ENCODE data around the gene ZNF618.

GRCh38 chr9:113901221-113901688, 25.1 kb downstream of the ZNF618 start:
- no peak for TF ChIP-seq CTCF (IDR thresholded peaks at IDR 0.05)
- no peak for TF ChIP-seq POLR2AphosphoS5 (IDR thresholded peaks at IDR 0.05)

Measured in prostate gland (tissue), 2 donors.